Pulmonary artery endothelial cell (primary cell): Measurements from ENCODE around the gene PDE3B. TPM values are rescaled to one million over a fixed set of nuclear protein-coding genes. Genes with fewer than 3 reads are reported as not detected.
"Not testable (repeated sequence)": the region's sequence is repeated elsewhere in the genome, so short reads cannot be mapped to it uniquely, and the experiment has no call there.

Experiments used
- DNase-seq: peaks from one replicate; pipeline ENCODE4 v3.0.0-alpha.2; 2011; ENCODE audit warnings: low read depth, low spot score
- total RNA-seq: library from RNA; depleted of rRNA; stranded (reverse); fragments of >200 nt; gene quantifications from 2 replicates; pipeline ENCODE4 v1.2.3, GENCODE V29; 2014

The PDE3B gene
- total RNA-seq, 1 donor from 2014 or later, result 4.7 TPM

DNA sequence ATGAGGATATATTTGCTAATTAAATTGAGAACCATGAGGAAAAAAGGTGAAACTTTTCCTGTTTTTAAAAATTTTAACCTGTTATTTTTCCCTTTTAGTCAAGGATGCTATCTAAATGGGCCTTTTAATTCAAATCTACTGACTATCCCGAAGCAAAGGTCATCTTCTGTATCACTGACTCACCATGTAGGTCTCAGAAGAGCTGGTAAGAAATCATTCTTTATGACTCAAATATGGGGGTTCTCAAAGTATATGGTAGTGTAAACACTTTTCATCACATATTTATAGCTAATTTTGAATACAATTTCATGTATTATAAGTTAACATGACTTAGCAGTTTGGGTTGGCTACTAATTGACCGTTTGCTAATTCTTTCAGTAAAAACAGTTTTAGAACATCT lies 160.2 kb downstream of the PDE3B start:
- no peak for DNase-seq

DNA sequence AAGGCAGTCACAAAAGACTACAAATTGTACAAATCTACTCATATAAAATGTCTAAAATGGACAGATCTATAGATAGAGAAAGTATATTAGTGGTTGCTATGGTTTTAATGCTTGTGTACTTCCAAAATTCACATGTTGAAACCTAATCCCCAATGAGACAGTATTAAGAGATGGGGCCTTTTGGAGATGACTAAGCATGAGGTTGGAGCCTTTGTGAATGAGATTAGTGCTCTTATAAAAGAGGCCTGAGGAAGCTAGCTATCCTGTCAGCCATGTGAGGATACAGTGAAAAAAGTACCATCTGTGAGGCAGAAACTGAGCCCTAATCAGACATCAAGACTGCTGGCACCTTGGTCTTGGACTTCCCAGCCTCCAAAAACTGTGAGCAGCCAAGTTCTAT lies 165.9 kb downstream of the PDE3B start:
- no peak for DNase-seq

DNA sequence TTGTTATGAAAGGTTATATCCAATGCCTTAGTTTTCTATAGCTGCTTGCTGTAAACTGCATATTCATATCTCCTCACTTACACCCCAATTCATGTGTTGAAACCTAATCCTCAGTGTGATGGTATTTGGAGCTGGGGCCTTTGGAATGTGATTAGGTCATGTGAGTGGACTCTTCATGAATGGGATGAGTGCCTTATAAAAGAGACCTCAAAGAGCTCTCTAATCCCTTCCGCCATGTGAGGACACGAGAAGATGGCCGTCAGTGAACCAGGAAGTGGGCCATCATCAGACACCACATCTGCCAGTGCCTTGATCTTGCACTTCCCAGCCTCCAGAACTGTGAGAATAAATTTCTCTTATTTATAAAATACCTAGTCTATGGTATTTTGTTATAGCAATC lies 169.2 kb downstream of the PDE3B start:
- DNase-seq, result no peak

DNA sequence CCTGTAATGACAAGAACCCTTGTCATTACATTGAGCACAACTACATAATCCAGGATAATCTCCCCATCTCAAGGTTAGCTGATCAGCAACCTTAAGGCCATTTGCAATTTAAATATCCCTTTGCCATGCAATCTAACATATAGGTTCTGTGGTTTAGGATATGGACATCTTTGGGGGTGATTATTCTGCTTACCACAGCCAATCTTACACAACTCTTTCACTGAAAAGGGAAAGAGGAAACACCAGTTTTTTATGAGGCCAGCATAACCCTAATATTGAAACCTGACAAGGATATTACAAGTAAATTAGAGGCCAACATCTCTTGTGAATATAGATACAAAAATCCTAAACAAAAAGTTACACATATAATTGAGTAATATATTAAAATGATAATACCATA lies 169.9 kb downstream of the PDE3B start:
- DNase-seq, result no peak

DNA sequence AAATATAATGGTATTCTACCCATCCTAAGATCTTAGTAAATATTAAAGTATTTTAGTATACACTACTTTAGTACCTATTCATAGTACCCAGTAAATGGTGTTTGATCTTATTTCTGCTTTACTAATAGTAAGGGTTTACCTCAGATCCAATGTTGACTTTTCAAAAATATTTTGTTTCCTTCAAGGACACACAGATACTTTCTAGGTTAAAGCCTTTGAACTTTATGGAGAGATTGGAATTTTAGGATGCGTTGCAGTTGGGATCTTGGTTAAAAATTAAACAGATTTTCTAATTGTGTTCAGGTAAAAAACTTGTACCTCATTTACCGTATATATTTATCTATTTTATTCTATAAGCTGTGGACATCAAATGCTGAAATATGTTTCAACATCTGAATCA lies 175.2 kb downstream of the PDE3B start:
- no peak for DNase-seq

DNA sequence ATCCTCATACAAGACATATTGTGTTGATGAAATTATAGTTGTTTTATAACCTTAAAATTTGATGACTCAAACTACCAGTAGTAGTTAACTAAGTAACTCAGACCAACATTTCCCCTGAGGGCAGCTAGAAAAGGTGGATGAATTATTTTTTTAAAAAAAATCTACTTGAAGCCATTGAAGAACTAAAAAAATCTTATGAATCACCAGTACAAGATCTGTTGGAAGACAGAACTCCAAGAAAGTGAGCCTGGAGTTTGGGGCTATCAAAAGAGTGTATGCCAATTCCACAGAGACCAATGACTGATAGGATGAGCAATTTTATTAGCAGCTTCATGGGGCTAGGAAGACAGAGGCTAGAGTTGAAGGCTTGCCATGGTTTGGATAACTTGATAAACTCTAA lies 176.0 kb downstream of the PDE3B start:
- no peak for DNase-seq

DNA sequence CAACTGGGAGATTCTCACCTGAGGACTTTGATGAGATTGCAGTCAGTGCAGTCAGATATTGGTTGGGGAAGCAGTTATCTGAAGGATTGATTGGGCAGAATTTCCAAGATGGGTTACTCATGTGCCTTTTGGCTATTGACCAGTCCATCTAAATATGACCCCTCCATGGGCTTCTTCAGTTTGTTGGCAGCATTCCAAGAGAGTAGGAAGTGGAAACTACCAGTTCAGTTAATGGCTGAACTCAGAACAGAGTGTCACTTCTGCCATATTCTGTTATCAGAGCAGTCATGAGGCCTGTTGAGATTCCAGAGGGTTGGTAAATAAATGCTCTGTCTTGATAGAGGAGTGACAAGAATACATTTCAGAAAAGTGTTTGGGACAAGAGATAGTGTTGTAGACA lies 177.4 kb downstream of the PDE3B start:
- DNase-seq, result no peak

DNA sequence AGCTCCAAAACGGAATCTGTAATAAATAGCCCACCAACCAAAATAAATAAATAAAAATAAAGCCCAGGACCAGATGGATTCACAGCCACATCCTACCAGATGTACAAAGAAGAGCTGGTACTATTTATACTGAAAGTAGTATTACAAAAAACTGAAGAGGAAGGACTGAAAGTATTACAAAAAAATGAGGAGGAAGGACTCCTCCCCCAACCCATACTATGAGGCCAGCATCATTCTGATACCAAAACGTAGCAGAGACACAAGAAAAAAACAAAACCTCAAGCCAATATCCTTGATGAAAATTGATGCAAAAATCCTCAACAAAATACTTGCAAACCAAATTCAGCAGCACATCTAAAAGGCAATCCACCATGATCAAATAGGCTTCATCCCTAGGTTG lies 183.0 kb downstream of the PDE3B start:
- DNase-seq, result no peak

DNA sequence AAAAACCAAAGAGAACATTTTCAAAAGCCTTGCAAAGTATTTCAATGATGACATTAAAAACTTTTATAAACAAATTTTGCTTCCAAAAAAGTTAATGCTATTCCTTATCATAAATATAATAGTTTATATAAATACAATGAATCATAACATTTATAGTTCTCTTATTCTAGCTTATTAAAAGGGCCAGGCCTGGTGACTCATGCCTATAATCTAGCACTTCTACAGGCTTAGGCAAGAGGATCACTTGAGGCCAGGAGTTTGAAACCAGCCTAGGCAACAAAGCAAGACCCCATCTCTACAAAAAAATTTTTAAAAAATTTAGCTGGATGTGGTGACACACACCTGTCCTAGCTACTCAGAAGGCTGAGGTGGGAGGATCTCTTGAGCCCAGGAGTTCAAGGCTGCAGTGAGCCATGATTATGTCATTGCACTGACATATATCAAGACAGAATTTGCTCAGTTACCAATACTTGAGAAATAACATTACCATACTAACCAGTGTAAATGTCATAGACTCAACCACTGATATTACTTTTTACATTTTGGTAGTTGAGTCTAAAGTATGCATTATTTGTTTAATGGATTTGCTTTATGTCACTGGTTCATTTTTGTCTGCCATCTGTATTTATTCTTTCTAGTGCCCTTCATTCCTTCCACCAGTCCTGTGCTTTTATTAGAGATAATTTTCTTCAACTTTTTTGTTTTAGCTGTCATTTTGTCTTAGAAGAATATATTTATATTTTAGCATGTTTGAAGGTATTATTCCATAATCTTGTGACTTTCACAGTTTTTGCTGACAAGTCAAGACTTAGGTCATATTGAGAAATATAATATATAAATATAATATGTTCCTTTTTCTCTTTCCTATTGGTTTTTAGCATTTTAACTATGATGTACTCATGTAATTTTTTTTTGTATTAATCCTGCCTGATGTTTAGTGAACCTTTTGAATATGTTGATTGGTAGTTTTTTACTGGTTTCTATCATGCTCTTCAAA lies 192.2 kb downstream of the PDE3B start:
- DNase-seq, result no peak

DNA sequence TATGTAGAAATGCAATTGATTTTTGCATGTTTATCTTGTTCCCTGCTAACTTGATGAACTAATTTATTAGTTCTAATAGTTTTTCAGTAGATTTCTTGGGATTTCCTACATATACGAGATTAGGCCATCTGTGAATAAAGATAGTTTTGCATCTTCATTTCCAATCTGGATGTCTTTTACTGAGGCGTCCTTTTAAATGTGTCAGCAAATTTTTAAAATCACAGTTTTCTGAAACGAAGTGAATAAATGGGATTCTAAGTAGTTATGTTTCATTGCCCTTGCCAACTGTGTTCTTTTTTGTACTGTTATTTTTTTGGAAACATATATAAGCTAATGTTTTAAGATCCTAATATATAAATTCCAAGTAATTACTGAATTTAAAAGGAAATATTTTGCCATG lies 198.4 kb downstream of the PDE3B start:
- DNase-seq, result no peak

DNA sequence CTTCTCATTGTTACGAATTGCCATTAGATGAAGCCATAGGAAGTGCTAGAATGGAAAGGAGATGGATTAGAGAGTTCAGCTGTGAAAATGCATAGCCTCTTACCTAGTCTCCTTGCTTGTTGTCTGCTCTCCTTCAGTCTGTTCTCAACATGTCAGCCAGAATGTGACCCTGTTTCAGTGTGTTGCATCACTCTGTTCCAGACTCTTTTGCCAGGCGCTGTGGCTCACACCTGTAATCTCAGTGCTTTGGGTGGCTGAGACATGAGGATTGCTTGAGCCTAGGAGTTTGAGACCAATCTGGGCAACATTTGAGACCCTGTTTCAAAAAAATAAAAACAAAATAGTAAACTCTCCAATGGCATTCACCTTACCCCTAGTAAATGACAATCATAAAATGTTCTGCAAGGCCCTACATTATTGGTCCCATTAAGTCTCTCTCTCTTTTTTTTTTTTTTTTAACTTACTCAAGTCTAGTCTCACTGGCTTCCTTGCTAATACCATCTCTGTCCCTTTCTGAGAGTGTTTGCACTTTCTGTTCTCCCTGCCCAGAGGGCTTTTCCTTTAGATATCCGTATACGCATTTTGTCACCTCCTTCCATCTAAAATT lies 209.1 kb downstream of the PDE3B start:
- no peak for DNase-seq

DNA sequence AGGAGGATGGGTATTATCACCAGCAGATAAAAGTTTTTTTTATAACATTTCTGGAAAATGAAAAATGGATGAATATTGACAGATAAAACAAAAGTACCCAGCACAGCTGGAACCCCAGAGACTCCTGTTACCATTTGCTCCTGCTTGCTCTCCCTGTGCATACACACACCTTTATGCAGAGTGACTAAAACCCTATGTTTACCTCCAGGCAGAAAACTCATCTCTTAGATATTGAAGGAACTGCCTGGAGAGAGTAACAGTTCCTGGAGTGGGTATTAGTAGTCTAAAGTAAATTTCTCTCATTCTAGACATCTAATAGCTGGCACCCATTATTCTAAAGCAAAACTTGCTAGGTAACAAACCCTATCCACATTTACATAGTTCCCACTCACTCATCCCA lies 210.5 kb downstream of the PDE3B start:
- no peak for DNase-seq

DNA sequence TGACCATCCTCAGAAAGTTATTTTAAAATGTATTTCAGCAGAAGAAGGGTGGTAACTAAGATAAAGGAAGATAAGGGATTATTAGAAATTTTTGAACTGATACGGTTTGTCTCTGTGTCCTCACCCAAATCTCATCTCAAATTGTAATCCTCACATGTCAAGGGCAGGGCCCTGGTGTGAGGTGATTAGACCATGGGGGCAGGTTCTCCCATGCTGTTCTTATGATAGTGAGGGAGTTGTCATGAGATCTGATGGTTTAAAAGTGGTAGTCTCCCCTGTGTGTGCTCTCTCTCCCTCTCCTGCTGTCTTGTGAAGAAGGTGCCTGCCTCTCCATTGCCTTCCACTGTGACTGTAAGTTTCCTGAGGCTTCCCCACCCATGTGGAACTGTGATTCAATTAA lies 212.3 kb downstream of the PDE3B start:
- no peak for DNase-seq

DNA sequence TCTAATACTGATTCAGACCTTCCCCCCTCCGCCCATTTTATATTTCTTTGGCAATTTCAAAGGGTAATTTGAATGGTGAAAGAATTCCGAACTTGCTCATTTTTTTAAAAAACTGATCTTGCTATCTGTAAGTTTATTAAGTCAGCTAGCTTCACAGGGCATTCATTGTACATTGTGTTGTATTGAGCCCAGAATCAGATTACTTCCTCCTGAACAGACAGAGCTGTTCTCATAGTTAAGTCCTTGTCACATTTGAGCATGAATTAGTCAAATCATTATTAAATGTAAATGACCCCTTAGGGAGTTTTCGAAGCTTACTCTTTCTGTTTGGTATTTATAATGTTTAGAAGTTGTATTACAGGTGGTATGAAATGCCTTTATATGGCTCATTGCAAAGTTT lies 214.0 kb downstream of the PDE3B start:
- no peak for DNase-seq

DNA sequence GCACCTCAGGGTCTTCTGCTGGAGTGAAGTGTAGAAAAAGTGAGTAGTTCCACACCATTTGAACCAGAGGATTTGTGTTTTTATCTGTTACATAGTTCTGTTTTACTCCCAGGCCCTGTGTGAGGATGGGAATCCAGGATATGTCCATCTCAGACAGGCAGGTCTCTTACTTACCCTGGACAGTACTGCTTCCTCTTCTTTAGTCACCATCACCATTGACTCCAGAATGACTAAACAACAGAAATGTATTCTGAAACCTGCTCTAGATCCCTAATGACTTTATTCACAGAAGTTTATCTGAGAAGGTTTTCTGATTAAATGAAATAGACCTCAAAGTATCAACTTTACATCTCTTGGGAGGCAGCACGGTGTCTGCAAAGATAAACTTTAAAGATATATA lies 214.8 kb downstream of the PDE3B start:
- no peak for DNase-seq

DNA sequence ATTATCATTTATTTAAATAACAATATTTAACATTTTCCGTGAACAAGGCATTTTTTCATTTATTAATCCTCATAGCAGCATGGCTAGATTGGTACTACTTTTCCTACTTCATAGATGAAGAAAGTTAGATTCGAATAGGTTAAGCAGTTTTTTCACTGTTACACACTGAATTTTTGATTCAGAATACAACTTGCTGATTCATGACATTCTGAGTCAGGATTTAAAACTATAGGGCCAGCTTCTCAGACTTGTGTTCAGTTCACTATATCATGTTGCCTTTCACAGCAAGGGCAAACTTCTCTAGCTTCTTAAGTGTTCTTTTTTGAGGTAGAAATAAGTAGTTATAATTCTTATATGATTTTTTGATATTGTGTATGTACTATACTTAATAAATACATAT lies 216.9 kb downstream of the PDE3B start:
- no peak for DNase-seq

DNA sequence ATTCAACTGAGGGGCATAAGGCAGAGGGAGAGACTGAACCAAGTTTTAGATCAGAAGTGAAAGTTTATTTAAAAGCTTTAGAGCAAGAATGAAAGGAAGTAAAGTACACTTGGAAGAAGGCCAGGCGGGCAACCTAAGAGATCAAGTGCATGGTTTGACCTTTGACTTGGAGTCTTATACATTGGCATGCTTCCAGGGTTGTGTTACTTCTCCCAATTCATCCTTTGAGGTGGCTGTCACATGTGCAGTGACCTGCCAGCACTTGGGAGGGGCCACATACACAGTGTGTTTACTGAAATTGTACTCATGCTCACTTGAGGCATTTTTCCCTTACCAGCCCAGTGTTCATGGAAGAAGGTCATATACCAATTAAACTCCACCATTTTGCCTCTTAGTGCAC lies 218.1 kb downstream of the PDE3B start:
- DNase-seq, result no peak

DNA sequence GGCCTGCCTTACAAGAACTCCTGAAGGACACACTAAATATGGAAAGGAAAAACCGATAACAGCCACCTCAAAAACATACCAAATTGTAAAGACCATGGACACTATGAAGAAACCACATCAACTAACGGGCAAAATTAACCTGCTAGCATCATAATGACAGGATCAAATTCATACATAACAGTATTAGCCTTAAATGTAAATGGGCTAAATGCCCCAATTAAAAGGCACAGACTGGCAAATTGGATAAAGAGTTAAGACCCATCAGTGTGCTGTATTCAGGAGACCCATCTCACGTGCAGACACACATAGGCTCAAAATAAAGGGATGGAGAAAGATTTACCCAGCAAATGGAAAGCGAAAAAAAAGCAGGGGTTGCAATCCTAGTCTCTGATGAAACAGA lies 220.2 kb downstream of the PDE3B start:
- not testable (repeated sequence) for DNase-seq

DNA sequence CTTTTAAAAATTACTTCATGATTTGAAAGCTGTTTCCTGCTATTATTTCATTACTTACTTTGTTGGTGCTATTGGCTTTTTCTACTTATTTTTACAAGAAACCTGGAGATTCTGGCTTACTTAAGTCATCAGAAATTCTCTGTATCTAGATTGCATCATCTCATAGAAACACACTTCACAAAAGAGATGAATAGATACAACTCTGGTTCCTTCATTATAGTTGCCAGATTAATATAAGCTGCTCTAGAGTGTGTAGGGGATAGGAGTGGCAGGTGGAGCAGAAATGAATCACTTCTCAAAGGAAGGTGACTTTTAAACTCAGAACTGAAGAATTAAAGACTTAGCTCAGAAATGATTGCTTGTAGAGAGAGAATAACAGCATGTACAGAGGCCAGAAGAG lies 228.4 kb downstream of the PDE3B start:
- no peak for DNase-seq

DNA sequence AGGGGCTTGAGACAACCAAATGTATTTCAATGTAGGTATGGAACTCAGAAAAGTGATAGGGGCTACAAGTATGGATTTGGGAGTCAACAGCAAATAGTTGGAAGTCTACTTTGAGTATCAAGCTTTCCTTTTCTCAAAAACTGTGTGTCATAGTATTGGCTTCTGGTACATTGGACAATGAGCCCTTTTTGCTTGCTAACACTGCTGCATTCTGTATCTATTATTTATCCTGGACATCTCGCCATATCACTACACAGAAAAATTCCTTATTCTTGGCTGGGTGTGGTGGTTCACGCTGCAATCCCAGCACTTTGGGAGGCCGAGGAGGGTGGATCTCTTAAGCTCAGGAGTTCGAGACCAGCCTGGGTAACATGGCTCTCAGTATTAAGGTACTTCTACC lies 230.0 kb downstream of the PDE3B start:
- DNase-seq, result no peak

DNA sequence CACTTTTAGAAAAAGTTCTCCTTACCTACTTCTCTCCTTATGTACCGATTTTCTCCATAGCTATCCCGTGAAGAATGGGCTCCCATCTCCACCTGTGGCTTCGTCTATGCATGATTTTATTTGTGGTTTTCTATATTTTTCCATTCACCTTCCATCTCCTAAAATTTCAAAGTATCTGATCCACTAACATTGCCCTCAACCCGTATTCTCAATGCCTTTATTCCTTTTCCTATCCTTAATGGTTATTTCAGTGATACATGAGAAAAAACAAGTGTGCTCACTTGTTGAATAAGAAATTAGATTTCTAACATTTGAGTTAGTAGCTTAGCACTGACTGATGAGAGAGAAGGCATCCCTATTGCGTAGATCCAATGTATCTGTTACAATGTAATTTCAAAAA lies 231.6 kb downstream of the PDE3B start:
- no peak for DNase-seq

DNA sequence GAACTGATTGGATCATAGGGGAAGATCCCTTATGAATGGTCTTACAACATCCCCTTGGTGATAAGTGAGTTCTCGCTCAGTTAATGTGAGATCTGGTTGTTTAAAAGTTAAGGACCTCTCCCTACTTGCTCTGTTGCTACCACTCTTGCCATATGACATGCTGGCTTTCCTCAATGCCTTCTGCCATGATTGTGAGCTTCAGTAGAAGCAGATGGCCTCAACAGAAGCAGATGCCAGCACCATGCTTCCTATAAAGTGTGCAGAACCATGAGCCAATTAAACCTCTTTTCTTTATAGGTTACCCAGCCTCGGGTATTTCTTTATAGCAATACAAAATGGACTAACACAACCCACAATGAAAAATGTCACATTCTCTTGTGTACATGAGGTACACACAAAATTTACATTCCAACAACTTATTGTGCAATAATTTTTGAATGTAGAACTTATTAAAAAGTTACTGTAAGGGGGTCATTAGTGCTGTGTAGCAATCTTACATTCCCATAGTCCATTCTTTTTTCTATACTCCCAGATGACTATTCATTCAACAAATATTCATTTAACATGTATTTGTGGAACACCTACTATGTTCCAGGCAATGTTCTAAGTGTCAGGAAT lies 238.1 kb downstream of the PDE3B start:
- DNase-seq, result no peak

DNA sequence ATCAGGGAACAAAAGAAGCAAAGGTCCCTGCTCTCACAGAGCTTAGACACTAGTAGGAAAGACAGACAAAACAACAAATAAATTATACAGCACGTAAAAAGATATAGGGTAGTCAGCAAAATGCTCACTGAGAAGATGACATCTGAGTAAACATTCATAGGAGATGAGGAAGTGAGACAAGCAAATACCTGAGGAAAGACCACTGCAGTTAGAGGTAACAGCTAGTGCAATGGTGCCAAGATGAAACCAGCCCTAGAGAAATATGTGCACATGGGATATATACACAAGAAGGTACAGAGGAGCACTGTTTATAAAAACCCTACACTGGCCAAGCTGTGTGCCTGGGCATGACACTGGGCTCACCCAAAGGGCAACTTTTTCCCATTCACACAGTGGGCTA lies 238.6 kb downstream of the PDE3B start:
- DNase-seq, result no peak
